Loucy (cell line): ENCODE data around the gene NELL2.

Experiments
- EZH2phosphoT487 ChIP-seq: fragments of 200-600 bp; IDR thresholded peaks from 2 replicates; pipeline ENCODE4 v1.6.1; 2018; ENCODE audit warnings: antibody characterized with exemption, mild to moderate bottlenecking, moderate library complexity, borderline replicate concordance
- TF ChIP-seq, protein P1 (sequence below): fragments of 200-600 bp; sonication (generic); conservative IDR thresholded peaks from 2 replicates; pipeline ENCODE4 v1.5.1; 2014; ENCODE audit warnings: mild to moderate bottlenecking, antibody characterized with exemption, low read length

DNA sequence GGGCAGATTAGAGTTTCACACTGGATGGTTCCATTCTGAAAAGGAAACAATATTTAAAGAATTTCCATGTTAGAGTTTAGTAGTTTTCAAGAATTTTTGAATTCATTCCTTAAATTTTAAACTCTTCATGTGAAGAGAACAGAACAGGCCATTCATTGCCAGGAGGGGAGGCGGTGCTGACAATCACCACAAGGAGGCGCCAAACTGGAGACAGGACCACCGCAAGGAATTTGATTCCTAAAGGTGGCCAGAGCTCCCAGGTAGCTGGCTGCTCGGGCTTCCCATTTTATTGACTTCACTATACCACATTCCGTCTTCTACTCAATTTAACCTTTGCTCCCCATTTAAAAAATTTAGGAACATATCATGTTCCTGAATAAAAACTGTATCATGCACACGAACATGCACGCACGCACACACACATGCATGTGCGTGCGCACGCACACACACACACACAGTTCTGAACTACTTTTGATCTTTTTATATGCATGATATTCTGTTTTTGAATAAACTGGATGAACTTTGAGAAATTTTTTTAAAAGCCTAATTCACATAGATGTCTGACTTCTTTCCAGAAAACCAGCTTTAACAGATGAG is 101.2 kb downstream of the NELL2 start:
- TF ChIP-seq, protein P1, sequence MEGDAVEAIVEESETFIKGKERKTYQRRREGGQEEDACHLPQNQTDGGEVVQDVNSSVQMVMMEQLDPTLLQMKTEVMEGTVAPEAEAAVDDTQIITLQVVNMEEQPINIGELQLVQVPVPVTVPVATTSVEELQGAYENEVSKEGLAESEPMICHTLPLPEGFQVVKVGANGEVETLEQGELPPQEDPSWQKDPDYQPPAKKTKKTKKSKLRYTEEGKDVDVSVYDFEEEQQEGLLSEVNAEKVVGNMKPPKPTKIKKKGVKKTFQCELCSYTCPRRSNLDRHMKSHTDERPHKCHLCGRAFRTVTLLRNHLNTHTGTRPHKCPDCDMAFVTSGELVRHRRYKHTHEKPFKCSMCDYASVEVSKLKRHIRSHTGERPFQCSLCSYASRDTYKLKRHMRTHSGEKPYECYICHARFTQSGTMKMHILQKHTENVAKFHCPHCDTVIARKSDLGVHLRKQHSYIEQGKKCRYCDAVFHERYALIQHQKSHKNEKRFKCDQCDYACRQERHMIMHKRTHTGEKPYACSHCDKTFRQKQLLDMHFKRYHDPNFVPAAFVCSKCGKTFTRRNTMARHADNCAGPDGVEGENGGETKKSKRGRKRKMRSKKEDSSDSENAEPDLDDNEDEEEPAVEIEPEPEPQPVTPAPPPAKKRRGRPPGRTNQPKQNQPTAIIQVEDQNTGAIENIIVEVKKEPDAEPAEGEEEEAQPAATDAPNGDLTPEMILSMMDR: peak; percentile 98
- no peak for TF ChIP-seq EZH2phosphoT487
